Stimulated activated CD8-positive, alpha-beta memory T cell treated with anti-CD3 and anti-CD28 coated beads, Interleukin-4, amount 100 ng/mL, for 4 hours (primary cell): ENCODE measurements around the gene HPSE2.
"Not testable (repeated sequence)": the region's sequence is repeated elsewhere in the genome, so short reads cannot be mapped to it uniquely, and the experiment has no call there.

ENCODE experiments used
- DNase-seq, 2 donors: peaks; one replicate each; pipeline ENCODE4 v3.0.0-alpha.2; 2020; ENCODE audit warnings: low read depth in 2 of 2, low spot score in 1 of 2

HPSE2 gene

DNA sequence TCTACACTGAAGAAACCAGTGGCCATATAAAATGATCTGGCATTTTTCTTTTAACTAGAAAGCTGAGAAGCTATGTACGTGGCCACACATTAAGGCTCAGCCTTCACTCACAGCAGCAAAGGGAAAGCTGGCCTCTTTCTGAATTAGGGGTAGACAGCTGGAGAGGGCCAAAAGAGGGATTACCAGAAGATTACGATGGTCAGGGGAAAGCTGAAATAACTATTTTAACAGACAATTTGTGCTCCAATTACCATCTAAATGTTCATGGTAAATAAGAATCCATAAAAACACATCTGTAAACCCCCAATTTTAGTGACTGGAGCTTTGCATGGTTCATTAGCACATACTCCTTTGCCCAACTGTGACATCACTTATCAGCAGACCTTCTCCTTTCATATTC, 314.3 kb downstream of the HPSE2 start:
- DNase-seq, result no peak

GRCh38 chr10:98920807-98921206, 314.8 kb downstream of the HPSE2 start:
- no peak for DNase-seq

DNA sequence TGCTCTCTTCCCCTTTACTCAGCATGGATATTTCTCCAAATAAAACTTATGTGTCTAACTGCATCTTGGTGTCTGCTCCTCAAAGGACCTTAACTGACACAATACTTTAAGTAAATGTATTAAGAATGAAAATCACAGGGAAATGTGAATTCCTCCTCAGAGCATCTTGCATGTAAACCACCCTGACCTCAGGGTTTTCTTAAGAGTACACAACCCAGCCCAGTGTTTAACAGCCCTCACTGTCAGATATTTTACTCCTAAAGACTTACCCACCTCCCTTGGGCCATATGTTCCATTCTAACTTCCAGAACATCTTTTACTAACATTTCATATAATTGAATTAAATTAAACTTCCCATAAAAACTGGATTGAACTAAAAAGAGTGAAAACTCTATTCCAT, 315.3 kb downstream of the HPSE2 start:
- DNase-seq, result no peak

GRCh38 chr10:98919899-98920298, 315.8 kb downstream of the HPSE2 start:
- DNase-seq, result no peak

DNA sequence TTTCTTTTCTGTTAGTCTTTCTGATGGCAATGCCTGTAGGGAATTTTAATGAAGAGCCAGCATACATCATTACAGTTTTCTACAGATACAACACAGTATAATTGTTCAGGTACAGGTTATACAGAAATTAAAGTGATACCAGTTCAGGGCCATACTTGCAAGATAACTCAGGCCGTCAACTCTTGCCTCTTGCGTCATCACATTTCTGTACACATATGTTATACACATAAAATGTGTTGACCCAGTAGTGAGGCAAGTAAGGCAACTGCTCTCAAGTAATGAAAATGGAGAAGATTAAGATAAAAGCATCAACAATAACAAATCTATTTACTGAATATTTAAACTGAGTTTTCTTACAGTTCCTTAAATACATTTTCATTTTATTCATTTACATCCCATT, 317.8 kb downstream of the HPSE2 start:
- DNase-seq, result no peak

DNA sequence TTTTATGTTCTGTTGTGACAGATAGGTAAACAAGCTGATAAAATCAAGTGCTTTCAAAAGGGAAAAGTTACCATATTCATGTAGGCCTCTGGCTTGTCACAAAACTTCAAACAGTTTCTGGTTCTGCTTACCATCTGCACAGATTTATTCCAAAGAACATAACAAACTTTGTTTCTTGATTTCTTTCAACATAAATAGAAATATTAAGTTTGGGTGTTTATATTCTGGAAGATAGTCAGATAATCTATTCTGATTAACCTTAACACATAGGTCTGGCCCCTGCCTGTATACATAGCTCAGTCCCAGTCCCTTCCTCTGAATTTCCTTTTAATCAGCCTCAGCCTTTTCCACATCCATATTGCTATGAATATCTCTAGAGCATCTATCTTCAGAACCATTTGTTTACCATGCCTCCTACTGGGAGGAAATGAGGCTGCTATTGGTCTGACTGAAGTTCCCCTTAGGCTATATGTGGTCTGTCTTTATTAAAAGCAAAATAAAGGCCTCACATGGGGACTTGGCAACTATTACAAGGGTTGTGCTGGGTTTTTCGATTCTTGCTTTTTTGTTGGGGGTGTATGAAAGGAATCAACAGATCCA, 319.0 kb downstream of the HPSE2 start:
- DNase-seq, result no peak

DNA sequence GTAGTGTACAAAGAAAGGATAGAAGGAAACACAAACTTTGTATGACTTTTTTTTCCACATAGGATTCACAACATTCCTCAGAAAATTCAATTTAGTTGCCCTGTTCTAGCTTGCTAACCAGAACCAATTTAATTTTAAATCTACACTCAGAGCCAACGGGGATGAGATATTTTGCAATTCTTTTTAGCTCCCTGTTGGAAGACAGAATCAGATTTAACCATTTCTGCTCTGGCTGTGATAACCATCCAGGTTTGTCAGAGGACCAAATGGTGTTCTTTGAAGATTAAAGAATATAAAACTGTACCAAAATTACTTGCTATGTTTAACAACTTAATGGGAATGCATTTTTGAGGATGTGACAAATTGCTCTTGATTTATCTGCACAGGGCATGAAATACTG, 319.7 kb downstream of the HPSE2 start:
- DNase-seq, result no peak

- no peak for DNase-seq
Measured at GRCh38 chr10:98910546-98910945, 325.1 kb downstream of the HPSE2 start.

DNA sequence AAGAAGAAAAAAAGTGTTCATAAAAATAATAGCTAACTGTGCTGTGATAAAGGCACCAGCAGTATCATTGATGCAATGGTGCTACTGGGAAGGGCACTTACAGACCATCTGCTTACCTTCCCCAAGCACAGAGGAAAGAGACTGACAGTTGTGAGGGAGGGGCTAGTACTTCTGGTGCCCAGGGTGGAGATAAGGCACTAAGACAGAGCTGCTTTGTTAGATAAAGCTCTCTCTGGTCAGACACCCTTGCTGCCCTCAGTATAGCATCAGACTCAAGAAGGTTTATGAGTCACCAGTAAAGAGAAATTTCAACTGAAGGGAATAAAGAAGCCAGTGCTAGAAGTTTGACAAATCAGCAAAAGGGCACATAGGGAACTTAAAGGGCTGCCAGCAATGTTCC, 325.6 kb downstream of the HPSE2 start:
- no peak for DNase-seq

DNA sequence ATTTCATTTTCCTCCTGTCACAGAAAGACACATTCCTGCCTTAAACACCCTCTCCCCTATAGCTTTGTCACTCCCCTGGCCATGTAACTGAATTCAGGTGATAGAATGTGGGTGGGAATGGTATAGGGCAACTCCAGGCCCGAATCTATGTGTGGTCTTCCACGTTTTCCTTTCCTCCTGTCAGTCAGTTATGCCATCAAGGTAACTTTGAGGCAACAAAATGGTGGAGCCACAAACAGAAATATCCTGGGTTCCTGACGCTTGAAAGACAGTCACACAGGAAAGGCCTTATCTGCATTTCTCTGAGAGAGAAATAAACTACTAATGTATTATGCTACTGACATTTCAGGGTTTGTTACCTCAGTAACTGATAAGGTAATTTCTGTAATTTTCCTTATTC, 326.8 kb downstream of the HPSE2 start:
- no peak for DNase-seq

GRCh38 chr10:98908247-98908646, 327.4 kb downstream of the HPSE2 start:
- not testable (repeated sequence) for DNase-seq

GRCh38 chr10:98901441-98902110, 334.1 kb downstream of the HPSE2 start:
- DNase-seq, result no peak

DNA sequence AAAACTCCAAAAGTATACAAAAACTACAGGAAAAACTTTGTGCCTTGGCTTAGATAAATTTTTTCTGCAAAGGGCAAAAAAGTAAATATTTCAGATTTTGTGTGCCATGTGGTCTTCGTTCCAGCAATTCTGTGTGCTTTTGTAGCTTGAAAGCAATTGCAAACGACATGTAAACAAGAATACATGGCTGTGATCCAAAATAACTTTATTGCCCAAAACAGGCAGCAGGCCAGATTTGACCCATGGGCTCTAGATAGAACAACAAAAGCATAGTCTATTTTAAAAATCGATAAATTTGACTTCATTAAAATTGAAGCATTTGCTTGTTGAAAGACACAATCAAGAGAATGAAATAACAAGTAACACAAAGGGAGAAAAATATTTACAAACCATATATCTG, 336.6 kb downstream of the HPSE2 start:
- DNase-seq, result no peak

GRCh38 chr10:98892523-98892922, 343.1 kb downstream of the HPSE2 start:
- DNase-seq, result no peak

- no peak for DNase-seq
Measured at GRCh38 chr10:98886686-98887085, 349.0 kb downstream of the HPSE2 start.

DNA sequence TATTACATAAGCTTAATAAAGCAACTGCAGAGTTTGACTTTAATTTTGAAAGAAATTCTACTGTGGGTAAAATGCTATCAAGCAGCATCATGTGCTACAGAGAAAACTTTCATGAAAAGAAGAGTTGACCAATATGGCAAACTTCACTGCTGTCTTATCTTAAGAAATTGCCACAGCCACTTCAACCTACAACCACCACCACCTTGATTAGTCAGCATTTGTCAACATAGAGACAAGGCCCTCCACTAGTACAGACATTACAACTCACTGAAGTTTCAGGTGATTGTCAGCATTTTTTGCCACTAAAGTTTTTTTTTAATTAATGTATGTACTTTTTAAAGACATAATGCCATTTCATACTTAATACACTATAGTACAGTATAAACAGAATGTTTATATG, 350.3 kb downstream of the HPSE2 start:
- no peak for DNase-seq

- no peak for DNase-seq
Measured at GRCh38 chr10:98881789-98882188, 353.9 kb downstream of the HPSE2 start.

DNA sequence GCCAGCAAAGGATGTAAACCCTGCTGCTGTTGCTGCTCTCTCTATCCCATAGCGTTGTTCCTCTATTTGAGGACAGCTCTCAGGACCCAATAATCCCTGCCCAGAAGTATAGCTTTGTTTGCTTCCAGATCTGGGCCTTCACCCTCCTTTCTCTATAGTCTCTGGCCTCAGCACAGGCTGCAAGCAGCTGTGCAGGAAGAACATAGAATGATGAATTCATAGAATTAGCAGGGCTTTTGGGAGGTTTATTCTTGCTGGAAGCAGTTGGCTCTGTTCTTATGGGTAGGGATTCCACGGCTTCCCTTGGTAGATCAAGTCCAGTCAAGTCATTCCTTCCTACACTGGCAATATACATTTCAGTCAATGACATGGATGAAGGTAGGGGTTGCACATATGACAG, 354.7 kb downstream of the HPSE2 start:
- no peak for DNase-seq

DNA sequence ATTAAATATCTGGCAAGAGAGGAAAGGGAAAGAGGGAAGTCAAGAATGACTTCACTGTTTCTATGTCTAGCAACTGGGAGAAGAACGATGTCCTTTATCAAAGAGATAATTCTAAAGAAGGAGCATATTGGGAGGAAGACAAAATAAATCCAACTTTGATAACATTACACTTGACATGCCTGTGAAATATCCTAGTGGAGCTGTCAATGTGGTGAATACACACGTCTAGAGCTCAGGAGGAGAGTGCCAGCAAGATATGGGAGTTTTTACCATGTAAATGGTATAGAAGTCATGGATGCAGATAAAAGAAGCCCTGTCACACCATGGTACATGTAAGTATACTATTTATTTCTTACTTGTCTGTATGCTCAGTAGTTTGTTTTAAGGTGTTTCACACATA, 356.7 kb downstream of the HPSE2 start:
- no peak for DNase-seq

DNA sequence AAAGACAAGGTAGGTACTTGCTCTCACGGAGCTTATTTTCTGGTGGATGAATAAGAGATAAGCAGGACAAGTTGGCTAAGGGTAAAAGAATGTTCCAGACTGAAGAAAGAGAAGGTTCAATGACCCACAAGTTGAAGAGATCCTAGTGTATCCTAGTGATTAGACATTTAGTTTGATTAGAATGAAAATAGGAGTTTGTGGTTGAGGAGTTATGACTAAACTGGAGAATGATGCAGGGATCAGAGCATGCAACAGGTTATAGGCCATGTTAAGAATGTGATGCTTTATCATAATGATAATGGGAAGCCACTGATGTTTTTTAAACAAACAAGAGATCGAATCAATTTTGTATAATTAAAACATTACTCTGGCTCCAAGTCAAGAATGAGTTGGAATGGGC, 357.2 kb downstream of the HPSE2 start:
- DNase-seq, result no peak

DNA sequence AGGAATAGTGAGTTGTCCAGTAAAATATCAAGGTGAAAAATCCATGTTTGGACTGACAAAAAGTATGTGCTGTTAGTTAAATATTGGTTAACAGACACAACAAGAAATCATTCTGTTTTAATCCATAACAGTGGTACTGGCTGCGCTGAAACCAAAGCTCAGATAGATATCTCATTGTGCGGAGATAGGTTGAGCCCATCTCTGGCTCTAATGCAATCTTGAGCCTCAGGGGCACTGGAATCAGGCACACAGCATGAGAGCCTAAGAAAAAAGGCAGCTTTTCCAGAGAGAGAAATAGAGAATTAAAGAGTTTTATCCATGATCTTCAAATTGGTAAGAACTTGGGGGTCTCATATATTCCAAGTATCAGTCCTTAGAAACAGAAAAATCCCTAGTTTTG, 373.7 kb downstream of the HPSE2 start:
- DNase-seq, result no peak

- no peak for DNase-seq
Measured at GRCh38 chr10:98858525-98858924, 377.1 kb downstream of the HPSE2 start.
